Right lobe of liver (tissue), 6 donors: ENCODE measurements around the gene C3orf38. TPM values are rescaled to one million over a fixed set of nuclear protein-coding genes. Genes with fewer than 3 reads are reported as not detected.

ENCODE experiments used
- ATAC-seq, 4 donors: fragments of 200-7000 bp; cut with Tn5 transposase; one replicate each; pipeline ENCODE4 v1.9.1; 2020; ENCODE audit warnings: mild to moderate bottlenecking in 4 of 4, moderate library complexity in 4 of 4
- DNase-seq, 3 donors: peaks; one replicate each; pipeline ENCODE4 v3.0.0-alpha.2; 2020
- H3K27ac ChIP-seq, 3 donors: fragments of 200-600 bp; one replicate each; pipeline ENCODE4 v1.8.0; 2022
- H3K27me3 ChIP-seq, 2 donors: fragments of 200-600 bp; one replicate each; pipeline ENCODE4 v1.8.0; 2022
- H3K36me3 ChIP-seq, 4 donors: fragments of 200-600 bp; sonication (generic) in 1 of 4; one replicate each; pipeline versions ENCODE4 v1.5.1 to v1.8.0; 2017 to 2022; ENCODE audit warnings: control low read depth in 1 of 4
- H3K4me1 ChIP-seq, 4 donors: fragments of 200-600 bp; sonication (generic) in 1 of 4; one replicate each; pipeline versions ENCODE4 v1.5.1 to v1.8.0; 2017 to 2022; ENCODE audit warnings: control low read depth in 1 of 4
- H3K4me3 ChIP-seq, 3 donors: fragments of 200-600 bp; one replicate each; pipeline ENCODE4 v1.8.0; 2022
- H3K9me3 ChIP-seq, 4 donors: fragments of 200-600 bp; sonication (generic) in 1 of 4; one replicate each; pipeline versions ENCODE4 v1.5.1 to v1.8.0; 2017 to 2022; ENCODE audit warnings: control low read depth in 1 of 4
- CTCF ChIP-seq, 4 donors: fragments of 200-600 bp in 3 of 4; fragments of 450-650 bp in 1 of 4; IDR thresholded peaks; one replicate each; pipeline versions ENCODE4 v1.5.1 to v1.8.0; 2016 to 2022; ENCODE audit warnings: antibody characterized with exemption in 4 of 4, mild to moderate bottlenecking in 2 of 4
- POLR2A ChIP-seq: fragments of 450-650 bp; IDR thresholded peaks from one replicate; pipeline ENCODE4 v1.6.1; 2017; ENCODE audit warnings: antibody characterized with exemption, mild to moderate bottlenecking
- WGBS: methylation state at CpG from one replicate; pipeline ENCODE4 v1.1.6; 2018; ENCODE audit warnings: low coverage, low lambda C conversion rate; ENCODE audit not compliant: insufficient coverage; ENCODE audit errors: missing lambda C conversion rate; 5-methylcytosine and 5-hydroxymethylcytosine counted together
- intact Hi-C, 2 donors: fragments of 100-400 bp; cut with DNase I; formaldehyde crosslinking; loops; one replicate each; pipeline versions ENCODE4 v1.11.2 to v1.14.1; 2022
- total RNA-seq, 6 experiments: library from RNA; depleted of rRNA in 2 of 6; stranded (reverse); fragments of >200 nt in 2 of 6; fragmentation: NEBNext Ultra II Directional in 3 of 6; extraction: Animal tissue kit (Norgen Biotek cat#: 25700) in 3 of 6; gene quantifications; one replicate each; pipeline versions ENCODE4 v1.1.0 to v1.2.4, GENCODE V29; 2016 to 2023
- donor health status: DM: no; HTN: yes; CAD: no.
- donor health status: DM: no; HTN: no; CAD: no.
- donor health status: DM: no; HTN: no; CAD: no.
- donor health status: DM: no; HTN: yes; CAD: no.
- donor health status: DM: no; HTN: yes; CAD: no.

C3orf38 gene
- total RNA-seq, 6 experiments from 2014 or later, result 7.6 to 10.7 (median 9.0) TPM

DNA sequence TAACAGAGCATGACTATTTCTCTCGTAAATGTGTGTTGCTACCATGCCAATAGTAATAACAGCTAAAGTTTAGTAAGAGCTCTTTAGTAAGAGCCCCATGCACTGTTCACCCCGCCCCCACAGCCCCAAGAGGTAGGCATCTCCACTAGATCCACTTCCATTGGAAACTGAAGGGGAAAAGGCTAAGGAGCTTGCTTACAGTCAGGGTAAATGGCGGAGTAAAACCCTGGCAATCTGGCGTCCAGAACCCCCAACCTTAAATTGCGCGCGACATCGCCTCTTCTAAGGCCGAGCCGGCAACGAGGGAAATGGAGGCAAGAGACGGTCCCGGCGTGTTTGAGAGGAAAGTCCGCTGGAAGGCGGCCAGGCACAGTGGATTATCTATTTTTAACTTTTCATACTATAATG is 654 bp upstream of the C3orf38 start:
- Histone ChIP-seq H3K9me3 (no peaks in the 10 kb centered on the region), H3K4me1 (peaks cover 0 to 20% (median 0%) of the 10 kb centered on the region in 4 donors), H3K36me3 (peaks cover 0 to 9% (median 2%) of the 10 kb centered on the region in 4 donors), H3K27me3 (no peaks in the 10 kb centered on the region), H3K27ac (peak overlapping the region; percentile 87 to 95 (median 92)), H3K4me3 (peak overlapping the region; percentile 74 to 86 (median 81))
- DNase-seq (no peak), ATAC-seq (peak; percentile 3 to 10 (median 4))
- TF ChIP-seq CTCF (IDR thresholded peaks at IDR 0.05) (no peak), POLR2A (no peak)
- 0% methylated on average over 16 of the region's 16 CpGs for WGBS
- intact Hi-C loops, result no loop called here

GRCh38 chr3:88150371-88150770 is 612 bp downstream of the C3orf38 start:
- TF ChIP-seq POLR2A, result no peak
- TF ChIP-seq CTCF (IDR thresholded peaks at IDR 0.05), result no peak
- peak overlapping the region; percentile 87 to 95 (median 92) for H3K27ac ChIP-seq
- ATAC-seq (peak in 2 of 4 donors; percentile 5 to 6), DNase-seq (no peak)
- intact Hi-C loops, result no loop called here
- WGBS, result under 1% methylated on average over 8 of the region's 8 CpGs
- H3K4me1 ChIP-seq, result peaks cover 0 to 20% (median 0%) of the 10 kb centered on the region in 4 donors
- no peaks in the 10 kb centered on the region for H3K9me3 ChIP-seq
- peak overlapping the region; percentile 74 to 86 (median 81) for H3K4me3 ChIP-seq
- peaks cover 0 to 21% (median 2%) of the 10 kb centered on the region in 4 donors for H3K36me3 ChIP-seq
- no peaks in the 10 kb centered on the region for H3K27me3 ChIP-seq

- WGBS, result 2% methylated on average over 6 of the region's 6 CpGs
- Histone ChIP-seq H3K27ac (peak overlapping the region in 2 of 3 donors; percentile 92 to 95), H3K9me3 (no peaks in the 10 kb centered on the region), H3K4me1 (peaks cover 0 to 20% (median 0%) of the 10 kb centered on the region in 4 donors), H3K27me3 (no peaks in the 10 kb centered on the region), H3K36me3 (peaks cover 0 to 24% (median 2%) of the 10 kb centered on the region in 4 donors), H3K4me3 (peak overlapping the region; percentile 74 to 86 (median 81))
- DNase-seq (no peak), ATAC-seq (no peak)
- no peak for TF ChIP-seq POLR2A
- intact Hi-C loops, result no loop called here
Measured at GRCh38 chr3:88150806-88151205, 1.0 kb downstream of the C3orf38 start.

- intact Hi-C loops, result no loop called here
- no peak for DNase-seq
- ATAC-seq, result no peak
- peaks cover 0 to 20% (median 0%) of the 10 kb centered on the region in 4 donors for H3K4me1 ChIP-seq
- no peak overlapping the region for H3K27ac ChIP-seq
- WGBS, result 53% methylated on average over 4 of the region's 4 CpGs
- H3K36me3 ChIP-seq, result peaks cover 0 to 29% (median 2%) of the 10 kb centered on the region in 4 donors
- H3K27me3 ChIP-seq, result no peaks in the 10 kb centered on the region
- no peaks in the 10 kb centered on the region for H3K9me3 ChIP-seq
- TF ChIP-seq POLR2A (no peak), CTCF (IDR thresholded peaks at IDR 0.05) (no peak)
- H3K4me3 ChIP-seq, result peak overlapping the region in 1 of 3 donors; percentile 81
Measured at GRCh38 chr3:88151358-88151757, 1.6 kb downstream of the C3orf38 start.

DNA sequence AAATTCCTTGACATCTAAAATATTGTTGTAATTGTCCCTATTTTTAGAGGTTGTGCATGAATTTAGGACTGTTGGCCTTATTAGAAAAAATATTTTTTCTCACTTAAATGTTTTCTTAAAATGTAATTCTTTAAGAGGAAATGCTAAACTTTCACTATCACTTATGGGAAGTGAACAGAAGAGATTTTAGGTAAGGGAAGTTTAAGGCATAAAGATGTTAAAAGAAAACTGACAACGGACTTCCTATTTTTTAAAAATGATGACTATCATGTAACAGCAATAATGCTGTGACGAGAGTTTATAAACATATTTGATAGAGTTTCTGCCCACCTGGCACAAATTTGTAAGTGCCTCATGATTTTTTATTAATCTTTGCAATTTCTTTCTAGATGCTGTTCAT is 3.1 kb downstream of the C3orf38 start:
- DNase-seq, result no peak
- 41% methylated on average over 2 of the region's 2 CpGs for WGBS
- intact Hi-C loops, result no loop called here
- H3K36me3 ChIP-seq, result peaks cover 0 to 44% (median 5%) of the 10 kb centered on the region in 4 donors
- no peaks in the 10 kb centered on the region for H3K9me3 ChIP-seq
- H3K27me3 ChIP-seq, result no peaks in the 10 kb centered on the region
- no peak overlapping the region for H3K4me3 ChIP-seq
- no peak overlapping the region for H3K27ac ChIP-seq
- no peak for TF ChIP-seq POLR2A
- TF ChIP-seq CTCF (IDR thresholded peaks at IDR 0.05), result no peak
- no peak for ATAC-seq
- H3K4me1 ChIP-seq, result peaks cover 0 to 20% (median 0%) of the 10 kb centered on the region in 4 donors
